ENCODE results near the gene USP34. TPM values are rescaled to one million over a fixed set of nuclear protein-coding genes. Genes with fewer than 3 reads are reported as not detected.
A peak's percentile ranks its signal among the peaks of the same experiment; 100 is the strongest.

The USP34 gene
- total and polyA plus RNA-seq, 9 of the 15 experiments (the other 6 are each of a cell fraction or from before 2014, with no cell fraction given): 19.8 to 108 (median 67.8) TPM

DNA sequence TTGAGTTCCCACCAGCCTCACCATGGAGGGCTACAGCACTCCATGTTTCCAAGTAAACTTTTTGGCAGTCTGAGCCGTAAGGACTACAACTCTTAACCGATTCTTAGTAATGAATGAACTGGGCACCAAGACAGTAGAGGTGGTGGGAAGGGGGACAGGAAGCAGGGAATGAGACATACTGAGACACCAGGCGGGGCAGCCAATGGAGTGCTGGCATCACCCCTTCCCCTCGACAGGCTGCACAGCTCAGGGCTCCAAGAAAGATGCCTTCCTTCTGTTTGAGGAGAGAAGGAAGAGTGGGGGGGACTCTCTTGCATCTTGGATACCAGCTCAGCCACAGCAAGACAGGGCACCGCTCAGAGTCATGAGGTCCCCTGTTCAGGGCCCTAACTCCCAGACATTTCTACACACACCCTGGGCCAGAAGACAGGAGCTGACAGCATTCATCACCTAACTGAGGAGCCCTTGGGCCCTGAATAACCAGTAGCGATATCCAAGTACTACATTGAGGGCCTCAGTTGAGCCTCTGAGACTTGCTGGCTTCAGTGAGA is 45.2 kb downstream of the USP34 start:
- peaks cover 11% of the 10 kb centered on the region; the same call in 2 of the 3 replicates for H3K36me3 ChIP-seq (ENCODE audit: control insufficient read depth, insufficient read depth, low read length)
- no peak overlapping the region for H2AFZ ChIP-seq (ENCODE audit: low read depth, low read length)
- 83% methylated on average over 6 of the region's 6 CpGs for WGBS (ENCODE audit: insufficient coverage, low coverage, missing lambda C conversion rate)
- DNase-seq (ENCODE audit: extremely low read depth in 1 of 4, low spot score in 3 of 4) (no peak), ATAC-seq (peak; percentile 11; the same call in 2 of the 3 replicates), FAIRE-seq (peak; percentile 19)
- no peaks in the 10 kb centered on the region for H3K9me3 ChIP-seq (replicated peaks; ENCODE audit: control insufficient read depth, insufficient read depth, low read depth, low read length)
- in situ Hi-C loops (cut with MboI) (no loop called here), intact Hi-C loops (cut with micrococcal nuclease) (loop anchor here (5.0 kb wide), 1 partner anchor 42 kb away; no protein-coding TSS in a partner anchor)
- no peak overlapping the region; the same call in 1 of the 2 replicates for H3K4me2 ChIP-seq (ENCODE audit: insufficient read depth, low read length)
- ChIA-PET CTCF (ENCODE audit: low intra/inter-chr PET ratio) (interaction anchor here (0.6 kb wide), 1 partner anchor 41 kb away, joined by 4 read pairs; no protein-coding TSS in a partner anchor), POLR2A (interaction anchor here (0.7 to 1.6 kb wide), 7 partner anchors 9 to 156 kb away, joined by 3 to 5 read pairs (median 3); no protein-coding TSS in a partner anchor)
- H3K4me3 ChIP-seq: no peak overlapping the region
- TF ChIP-seq PHF20 (IDR thresholded peaks at IDR 0.05; ENCODE audit: partially characterized antibody) (no peak), NFRKB (IDR thresholded peaks at IDR 0.05; ENCODE audit: low read depth) (no peak), GATA2 (CRISPR knock-in tag; IDR thresholded peaks at IDR 0.05) (no peak), RAD21 (CRISPR knock-in tag; conservative IDR thresholded peaks at IDR 0.05 in 1 of 2, IDR thresholded peaks at IDR 0.05 in 1 of 2) (no peak)
- TF ChIP-seq, protein P1, sequence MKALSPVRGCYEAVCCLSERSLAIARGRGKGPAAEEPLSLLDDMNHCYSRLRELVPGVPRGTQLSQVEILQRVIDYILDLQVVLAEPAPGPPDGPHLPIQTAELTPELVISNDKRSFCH (CRISPR knock-in tag; IDR thresholded peaks at IDR 0.05): no peak
- TF ChIP-seq, protein P1 (tag; IDR thresholded peaks at IDR 0.05): no peak
- TF ChIP-seq, protein P2, sequence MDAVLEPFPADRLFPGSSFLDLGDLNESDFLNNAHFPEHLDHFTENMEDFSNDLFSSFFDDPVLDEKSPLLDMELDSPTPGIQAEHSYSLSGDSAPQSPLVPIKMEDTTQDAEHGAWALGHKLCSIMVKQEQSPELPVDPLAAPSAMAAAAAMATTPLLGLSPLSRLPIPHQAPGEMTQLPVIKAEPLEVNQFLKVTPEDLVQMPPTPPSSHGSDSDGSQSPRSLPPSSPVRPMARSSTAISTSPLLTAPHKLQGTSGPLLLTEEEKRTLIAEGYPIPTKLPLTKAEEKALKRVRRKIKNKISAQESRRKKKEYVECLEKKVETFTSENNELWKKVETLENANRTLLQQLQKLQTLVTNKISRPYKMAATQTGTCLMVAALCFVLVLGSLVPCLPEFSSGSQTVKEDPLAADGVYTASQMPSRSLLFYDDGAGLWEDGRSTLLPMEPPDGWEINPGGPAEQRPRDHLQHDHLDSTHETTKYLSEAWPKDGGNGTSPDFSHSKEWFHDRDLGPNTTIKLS (IDR thresholded peaks at IDR 0.05; ENCODE audit: borderline replicate concordance, low read depth): no peak
- peak overlapping the region in 1 of 2 experiments; percentile 73; a peak in 1 of 4 replicates for H3K9ac ChIP-seq (ENCODE audit: insufficient read depth in 1 of 2, low read depth in 2 of 2, low read length in 2 of 2)
- peaks cover 37% of the 10 kb centered on the region for H4K20me1 ChIP-seq (replicated peaks; ENCODE audit: control insufficient read depth, insufficient read depth, low read length)
- H3K79me2 ChIP-seq (ENCODE audit: control insufficient read depth, insufficient read depth, low read length): peaks cover 96% of the 10 kb centered on the region
- H3K27me3 ChIP-seq (ENCODE audit: control insufficient read depth in 2 of 2, insufficient read depth in 2 of 2, low read length in 2 of 2): no peaks in the 10 kb centered on the region
- H3K4me1 ChIP-seq (replicated peaks in 1 of 2; ENCODE audit: control insufficient read depth in 2 of 2, insufficient read depth in 2 of 2, low read length in 2 of 2): peaks cover 21 to 27% of the 10 kb centered on the region in 2 experiments; a peak in 4 of 5 replicates
- H3K9me1 ChIP-seq (ENCODE audit: control insufficient read depth, insufficient read depth, low read length): peaks cover 15% of the 10 kb centered on the region
- BruUV-seq (replicated peaks): no TSS peak
- no peak overlapping the region for H3K27ac ChIP-seq (ENCODE audit: extremely low read depth, low read depth, low read length)

Measured in K562 (cell line).